Astrocyte of the cerebellum (primary cell): Measurements from ENCODE around the gene HDAC5.
"Not testable (repeated sequence)": the region's sequence is repeated elsewhere in the genome, so short reads cannot be mapped to it uniquely, and the experiment has no call there.

Experiments
- DNase-seq: peaks from one replicate; pipeline ENCODE4 v3.0.0-alpha.2; 2011; ENCODE audit warnings: low read depth
- H3K4me3 ChIP-seq: 2 replicates; pipeline ENCODE4 v1.5.1; 2011; ENCODE audit warnings: mild to moderate bottlenecking, low read depth, low read length, moderate library complexity
- in situ Hi-C: cut with HindIII; loops from 2 replicates; pipeline ENCODE4 v1.10.0; 2017; ENCODE audit warnings: low sequenced_read_pairs
- TF ChIP-seq, protein P1 (sequence below): IDR thresholded peaks from 2 replicates; pipeline ENCODE4 v1.5.1; 2012; ENCODE audit warnings: low read length, low read depth, moderate library complexity, mild to moderate bottlenecking; ENCODE audit errors: missing control alignments

The HDAC5 gene

GRCh38 chr17:44039829-44040635, 83.4 kb downstream of the HDAC5 start:
- DNase-seq = no peak
- in situ Hi-C loops = no loop called here
- H3K4me3 ChIP-seq = no peak overlapping the region
- TF ChIP-seq, protein P1, sequence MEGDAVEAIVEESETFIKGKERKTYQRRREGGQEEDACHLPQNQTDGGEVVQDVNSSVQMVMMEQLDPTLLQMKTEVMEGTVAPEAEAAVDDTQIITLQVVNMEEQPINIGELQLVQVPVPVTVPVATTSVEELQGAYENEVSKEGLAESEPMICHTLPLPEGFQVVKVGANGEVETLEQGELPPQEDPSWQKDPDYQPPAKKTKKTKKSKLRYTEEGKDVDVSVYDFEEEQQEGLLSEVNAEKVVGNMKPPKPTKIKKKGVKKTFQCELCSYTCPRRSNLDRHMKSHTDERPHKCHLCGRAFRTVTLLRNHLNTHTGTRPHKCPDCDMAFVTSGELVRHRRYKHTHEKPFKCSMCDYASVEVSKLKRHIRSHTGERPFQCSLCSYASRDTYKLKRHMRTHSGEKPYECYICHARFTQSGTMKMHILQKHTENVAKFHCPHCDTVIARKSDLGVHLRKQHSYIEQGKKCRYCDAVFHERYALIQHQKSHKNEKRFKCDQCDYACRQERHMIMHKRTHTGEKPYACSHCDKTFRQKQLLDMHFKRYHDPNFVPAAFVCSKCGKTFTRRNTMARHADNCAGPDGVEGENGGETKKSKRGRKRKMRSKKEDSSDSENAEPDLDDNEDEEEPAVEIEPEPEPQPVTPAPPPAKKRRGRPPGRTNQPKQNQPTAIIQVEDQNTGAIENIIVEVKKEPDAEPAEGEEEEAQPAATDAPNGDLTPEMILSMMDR = no peak

DNA sequence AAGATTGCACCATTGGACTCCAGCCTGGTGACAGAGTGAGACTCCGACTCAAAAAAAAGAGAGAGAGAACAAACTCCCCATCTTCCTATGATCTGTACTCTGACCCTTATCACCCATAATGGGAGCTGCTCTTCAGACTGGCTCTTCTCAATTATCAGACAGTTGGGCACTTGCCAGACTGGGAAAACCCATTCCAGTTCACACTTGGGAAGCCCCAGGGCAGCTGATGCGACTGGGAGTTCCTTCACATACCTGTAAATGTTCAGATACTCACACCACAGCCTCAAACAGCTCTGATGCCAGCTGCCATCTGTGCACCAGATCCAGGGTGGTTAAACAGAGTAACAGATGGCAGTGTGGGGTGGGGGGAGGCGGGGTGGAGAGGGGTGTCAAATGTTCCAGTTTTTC, 84.8 kb downstream of the HDAC5 start:
- no peak for DNase-seq

DNA sequence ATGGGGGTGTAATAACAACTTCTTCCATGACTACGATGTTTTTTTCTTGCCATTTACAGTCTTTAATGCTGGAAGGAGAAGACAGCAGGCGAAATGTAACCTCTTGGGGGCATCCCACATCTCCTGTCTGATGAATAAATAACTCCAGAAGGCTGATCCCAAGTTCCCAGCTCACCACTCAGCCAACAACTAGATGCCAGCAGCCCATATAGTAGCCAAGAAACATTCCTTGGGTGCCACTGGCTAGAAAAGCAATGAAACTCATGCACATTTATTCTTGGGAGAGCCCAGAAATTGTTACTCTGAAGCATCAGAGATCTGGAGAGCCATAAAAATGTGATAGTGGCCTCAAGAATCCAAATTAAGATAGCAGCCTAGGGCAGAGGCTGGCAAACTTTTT, 86.0 kb downstream of the HDAC5 start:
- in situ Hi-C loops = no loop called here
- TF ChIP-seq, protein P1 = no peak
- no peak overlapping the region for H3K4me3 ChIP-seq
- no peak for DNase-seq

More for the DNA sequence above, 84.8 kb downstream of the HDAC5 start:
- TF ChIP-seq, protein P1 = no peak
- in situ Hi-C loops = no loop called here
- no peak overlapping the region for H3K4me3 ChIP-seq

- in situ Hi-C loops, DNase-seq, H3K4me3 ChIP-seq: not testable (repeated sequence)
Measured at GRCh38 chr17:44034688-44035087, 88.8 kb downstream of the HDAC5 start.

DNA sequence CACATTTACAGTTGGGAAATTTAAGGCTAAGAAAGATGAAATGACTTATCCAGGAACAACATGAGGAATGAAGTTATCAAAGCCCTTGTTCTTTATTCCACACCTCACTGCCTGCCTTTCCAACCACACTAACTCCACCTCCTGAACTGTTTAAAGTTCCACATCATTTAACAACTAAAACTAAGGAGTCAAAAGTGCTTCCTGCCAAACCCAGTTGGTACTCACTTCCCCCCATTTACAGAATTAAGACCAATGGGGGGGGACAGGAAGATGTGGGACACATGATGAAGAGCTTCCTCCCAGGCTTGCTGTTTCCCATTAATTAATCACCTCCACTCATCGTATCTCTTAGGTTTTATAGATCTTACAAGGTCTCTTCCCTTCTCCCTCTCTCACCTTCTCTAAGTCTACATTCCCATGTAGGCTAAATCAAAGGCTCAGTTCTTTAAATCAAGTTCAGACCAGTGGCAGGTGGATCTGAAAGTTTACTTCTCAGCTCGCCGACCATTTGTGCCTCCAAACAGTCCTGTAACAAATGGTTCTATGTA, 89.5 kb downstream of the HDAC5 start:
- no peak overlapping the region for H3K4me3 ChIP-seq
- in situ Hi-C loops = no loop called here
- TF ChIP-seq, protein P1 = no peak
- no peak for DNase-seq

GRCh38 chr17:44030482-44030881, 93.0 kb downstream of the HDAC5 start:
- H3K4me3 ChIP-seq = no peak overlapping the region
- TF ChIP-seq, protein P1 = no peak
- no peak for DNase-seq
- in situ Hi-C loops = no loop called here

DNA sequence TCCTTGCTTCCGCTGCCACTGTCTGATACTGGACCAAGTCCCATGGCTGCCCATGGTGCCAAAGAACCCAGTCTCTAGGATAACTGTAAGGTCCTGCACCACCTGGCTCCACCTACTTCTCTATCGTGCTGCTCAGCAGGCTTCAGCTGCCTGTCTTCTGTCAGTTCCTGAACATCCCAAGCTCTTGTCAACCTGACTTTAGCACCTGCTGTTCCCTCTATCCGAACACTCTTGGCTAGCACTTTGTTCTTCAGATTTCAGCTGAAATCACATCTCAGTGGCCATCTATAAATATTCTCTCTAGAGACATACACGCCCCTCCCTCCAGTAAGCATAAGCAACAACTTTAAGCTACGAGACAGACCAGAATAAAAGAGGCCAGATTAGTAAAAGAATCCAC, 93.7 kb downstream of the HDAC5 start:
- DNase-seq = no peak
- H3K4me3 ChIP-seq = no peak overlapping the region
- TF ChIP-seq, protein P1 = no peak
- in situ Hi-C loops = no loop called here
